ENCODE measurements around the gene ITGA1. TPM values are rescaled to one million over a fixed set of nuclear protein-coding genes. Genes with fewer than 3 reads are reported as not detected.

ITGA1 gene
- total and polyA plus RNA-seq, 2 of the 8 experiments (the other 6 are each of a cell fraction or from before 2014, with no cell fraction given): 2.3 to 9.0 TPM

DNA sequence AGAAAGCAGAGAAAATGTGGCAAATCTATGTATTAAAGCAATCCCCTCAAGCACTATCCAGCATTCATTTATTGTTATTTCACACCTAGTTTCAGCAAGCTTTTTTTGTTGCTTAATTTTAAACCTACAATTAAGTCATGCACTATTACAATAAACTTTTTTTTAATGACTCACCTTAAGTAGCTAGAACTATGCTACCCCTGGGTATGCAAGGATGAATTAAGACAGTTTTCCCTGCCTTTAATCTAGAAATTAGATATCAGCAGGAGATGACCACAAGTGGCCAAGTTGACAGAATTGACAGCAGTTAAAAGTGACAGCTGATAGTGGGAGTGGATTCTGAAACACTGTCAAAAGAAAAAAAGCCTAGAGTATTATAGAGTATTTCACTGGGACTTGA is 20.0 kb downstream of the ITGA1 start:
- peaks cover 0 to 26% of the 10 kb centered on the region in 2 experiments; a peak in 2 of 4 replicates for H3K79me2 ChIP-seq (ENCODE audit: control insufficient read depth in 1 of 2, insufficient read depth in 2 of 2, low read length in 2 of 2)
- no peak overlapping the region for H2AK5ac ChIP-seq (ENCODE audit: low read depth, low read length)
- H3K56ac ChIP-seq (replicated peaks; ENCODE audit: insufficient read length, low read depth, low read length): no peak overlapping the region
- H3K27me3 ChIP-seq (replicated peaks in 1 of 4; ENCODE audit: control insufficient read depth in 3 of 4, extremely low read depth in 1 of 4, insufficient read depth in 3 of 4, low read length in 3 of 4): no peaks in the 10 kb centered on the region
- no peak overlapping the region for H3K4me2 ChIP-seq (ENCODE audit: insufficient read depth in 1 of 2, low read depth in 2 of 2, low read length in 2 of 2)
- H4K5ac ChIP-seq (ENCODE audit: insufficient read length, low read depth, low read length): no peak overlapping the region
- H2BK5ac ChIP-seq (ENCODE audit: low read depth, low read length): no peak overlapping the region
- H2BK120ac ChIP-seq (replicated peaks; ENCODE audit: low read depth, low read length): no peak overlapping the region
- no peak overlapping the region for H3K14ac ChIP-seq (ENCODE audit: insufficient read length)
- H3K4me3 ChIP-seq (ENCODE audit: extremely low read depth in 1 of 4, insufficient read depth in 2 of 4, low read depth in 3 of 4, low read length in 4 of 4): no peak overlapping the region
- H3K27ac ChIP-seq (ENCODE audit: low read depth, low read length): no peak overlapping the region
- H4K91ac ChIP-seq (replicated peaks; ENCODE audit: insufficient read length, low read length): no peak overlapping the region
- POLR2A ChIA-PET (ENCODE audit: partially characterized antibody): no interaction called here
- H4K8ac ChIP-seq (ENCODE audit: extremely low read depth, insufficient read depth, low read length): no peak overlapping the region
- DNase-seq (ENCODE audit: low read depth in 1 of 2, low spot score in 2 of 2) (no peak), FAIRE-seq (no peak)
- H3K9ac ChIP-seq (replicated peaks in 1 of 4; ENCODE audit: extremely low read depth in 1 of 4, low read depth in 3 of 4, low read length in 3 of 4): no peak overlapping the region
- peaks cover 1 to 2% of the 10 kb centered on the region in 2 experiments for H4K20me1 ChIP-seq (replicated peaks in 1 of 2; ENCODE audit: control insufficient read depth in 1 of 2, insufficient read depth in 2 of 2, low read length in 2 of 2)
- H3K4me1 ChIP-seq (replicated peaks in 1 of 4; ENCODE audit: control insufficient read depth in 3 of 4, insufficient read depth in 4 of 4, low read length in 3 of 4): no peaks in the 10 kb centered on the region
- no peak overlapping the region for H3K23ac ChIP-seq (ENCODE audit: insufficient read length)
- no peaks in the 10 kb centered on the region for H3K79me1 ChIP-seq (ENCODE audit: low read depth, low read length)
- no peak overlapping the region for H2BK12ac ChIP-seq (ENCODE audit: low read depth, low read length)
- no peak overlapping the region for H2BK20ac ChIP-seq (ENCODE audit: low read length)
- H2AFZ ChIP-seq (ENCODE audit: low read length): no peak overlapping the region
- H3K4ac ChIP-seq (replicated peaks; ENCODE audit: insufficient read length, low read depth, low read length): no peak overlapping the region
- H3K36me3 ChIP-seq (ENCODE audit: control insufficient read depth in 2 of 4, insufficient read depth in 4 of 4, low read length in 3 of 4): peaks cover 0 to 4% (median 0%) of the 10 kb centered on the region in 4 experiments; a peak in 1 of 8 replicates
- H2BK15ac ChIP-seq (ENCODE audit: low read length): no peak overlapping the region
- H3K23me2 ChIP-seq (ENCODE audit: low read depth, low read length): no peaks in the 10 kb centered on the region
- CTCF ChIA-PET (ENCODE audit: partially characterized antibody): interaction anchor here (1.1 to 1.9 kb wide), 2 partner anchors 21 to 108 kb away, joined by 6 to 8 read pairs; partner anchors contain the start of genes ITGA1 and PELO
- no peaks in the 10 kb centered on the region for H3K9me3 ChIP-seq (ENCODE audit: insufficient read depth in 2 of 2, low read depth in 1 of 2, low read length in 1 of 2)
- H3K18ac ChIP-seq (ENCODE audit: extremely low read depth, low read length): no peak overlapping the region
- TF ChIP-seq TAF1 (IDR thresholded peaks at IDR 0.05; ENCODE audit: low read depth, low read length) (no peak), CHD1 (IDR thresholded peaks at IDR 0.05; ENCODE audit: low read depth, low read length) (no peak), CEBPB (IDR thresholded peaks at IDR 0.05; ENCODE audit: low read depth, low read length) (no peak), SP4 (IDR thresholded peaks at IDR 0.05; ENCODE audit: low read length) (no peak), ATF3 (IDR thresholded peaks at IDR 0.05; ENCODE audit: insufficient read depth, low read depth, low read length) (no peak), RAD21 (IDR thresholded peaks at IDR 0.05 in 1 of 2, conservative IDR thresholded peaks at IDR 0.05 in 1 of 2; ENCODE audit: low read depth in 2 of 2, low read length in 2 of 2) (no peak), GTF2F1 (IDR thresholded peaks at IDR 0.05; ENCODE audit: borderline replicate concordance, low read depth, low read length) (no peak), SIN3A (conservative IDR thresholded peaks at IDR 0.05 in 1 of 2, IDR thresholded peaks at IDR 0.05 in 1 of 2; ENCODE audit: low read depth in 1 of 2, low read length in 2 of 2) (no peak), GABPA (IDR thresholded peaks at IDR 0.05; ENCODE audit: borderline replicate concordance, insufficient read depth, low read length) (no peak), RNF2 (IDR thresholded peaks at IDR 0.05; ENCODE audit: borderline replicate concordance, low read depth, low read length, missing control alignments, poor library complexity, severe bottlenecking) (no peak), CREB1 (IDR thresholded peaks at IDR 0.05) (no peak)
- TF ChIP-seq, protein P1, sequence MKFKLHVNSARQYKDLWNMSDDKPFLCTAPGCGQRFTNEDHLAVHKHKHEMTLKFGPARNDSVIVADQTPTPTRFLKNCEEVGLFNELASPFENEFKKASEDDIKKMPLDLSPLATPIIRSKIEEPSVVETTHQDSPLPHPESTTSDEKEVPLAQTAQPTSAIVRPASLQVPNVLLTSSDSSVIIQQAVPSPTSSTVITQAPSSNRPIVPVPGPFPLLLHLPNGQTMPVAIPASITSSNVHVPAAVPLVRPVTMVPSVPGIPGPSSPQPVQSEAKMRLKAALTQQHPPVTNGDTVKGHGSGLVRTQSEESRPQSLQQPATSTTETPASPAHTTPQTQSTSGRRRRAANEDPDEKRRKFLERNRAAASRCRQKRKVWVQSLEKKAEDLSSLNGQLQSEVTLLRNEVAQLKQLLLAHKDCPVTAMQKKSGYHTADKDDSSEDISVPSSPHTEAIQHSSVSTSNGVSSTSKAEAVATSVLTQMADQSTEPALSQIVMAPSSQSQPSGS (IDR thresholded peaks at IDR 0.05; ENCODE audit: low read length): no peak
